ENCODE data around the gene TPGS1.

The TPGS1 gene

DNA sequence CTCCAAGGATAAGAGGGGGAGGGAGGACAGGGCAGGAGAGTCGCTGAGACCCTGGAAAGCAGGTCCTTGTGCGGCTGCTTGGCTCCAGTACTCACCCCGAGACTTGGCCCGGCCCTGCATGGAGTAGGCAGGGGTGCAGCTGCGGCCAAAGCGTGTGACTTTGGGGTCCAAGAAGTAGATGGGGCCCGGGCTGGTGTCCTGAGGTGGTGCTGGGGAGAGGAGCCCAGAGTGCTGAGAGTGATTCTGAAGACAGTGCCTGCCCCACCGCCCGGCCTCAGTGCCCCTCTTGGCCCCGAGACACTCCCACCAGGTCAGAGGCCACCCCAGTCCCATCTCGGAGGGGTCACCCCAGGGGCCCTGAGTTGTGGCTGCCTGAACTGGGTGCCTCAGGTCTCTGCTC lies 39.7 kb upstream of the TPGS1 start:
- Histone ChIP-seq H3K9me3 (ENCODE audit: control insufficient read depth, low read depth, low read length) (no peaks in the 10 kb centered on the region), H3K4me3 (ENCODE audit: low read length) (no peak overlapping the region), H3K9ac (ENCODE audit: low read length) (no peak overlapping the region), H3K27me3 (ENCODE audit: control insufficient read depth, insufficient read depth, low read length) (peaks cover 3% of the 10 kb centered on the region), H3K36me3 (ENCODE audit: control insufficient read depth, low read depth, low read length) (no peaks in the 10 kb centered on the region), H3K4me1 (ENCODE audit: control insufficient read depth, low read depth, low read length) (no peaks in the 10 kb centered on the region), H3K27ac (ENCODE audit: low read length) (no peak overlapping the region)

DNA sequence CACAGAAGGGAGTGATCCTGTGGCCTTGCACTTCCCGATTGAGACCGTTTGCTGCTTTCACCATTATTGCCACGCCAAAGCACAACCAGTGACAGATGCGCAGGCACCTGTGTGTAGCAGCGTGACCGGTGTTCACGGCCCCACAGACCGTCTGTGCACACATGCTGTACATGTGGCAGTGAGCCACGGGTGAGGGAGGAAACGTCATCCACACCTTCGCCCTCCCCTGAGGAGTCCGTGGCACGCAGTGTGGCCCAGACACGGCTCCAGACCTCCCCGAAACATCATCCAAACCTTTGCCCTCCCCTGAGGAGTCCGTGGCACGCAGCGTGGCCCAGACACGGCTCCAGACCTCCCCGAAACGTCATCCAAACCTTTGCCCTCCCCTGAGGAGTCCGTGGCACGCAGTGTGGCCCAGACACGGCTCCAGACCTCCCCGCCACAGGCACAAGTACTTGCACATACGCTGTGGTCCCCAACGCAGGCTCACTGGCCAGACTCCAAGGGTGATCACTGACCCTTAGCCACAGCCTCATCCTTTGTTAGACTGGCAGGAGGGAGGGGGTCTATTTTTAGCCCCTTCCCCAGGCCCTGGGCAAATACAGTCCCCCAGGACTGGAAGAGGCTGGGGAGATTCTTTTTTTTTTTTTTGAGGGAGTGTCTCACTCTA lies 38.6 kb upstream of the TPGS1 start:
- Histone ChIP-seq H3K9ac (ENCODE audit: low read length) (no peak overlapping the region), H3K27me3 (ENCODE audit: control insufficient read depth, insufficient read depth, low read length) (no peaks in the 10 kb centered on the region), H3K4me1 (ENCODE audit: control insufficient read depth, low read depth, low read length) (no peaks in the 10 kb centered on the region), H3K27ac (ENCODE audit: low read length) (no peak overlapping the region), H3K9me3 (ENCODE audit: control insufficient read depth, low read depth, low read length) (no peaks in the 10 kb centered on the region), H3K36me3 (ENCODE audit: control insufficient read depth, low read depth, low read length) (no peaks in the 10 kb centered on the region), H3K4me3 (ENCODE audit: low read length) (no peak overlapping the region)

DNA sequence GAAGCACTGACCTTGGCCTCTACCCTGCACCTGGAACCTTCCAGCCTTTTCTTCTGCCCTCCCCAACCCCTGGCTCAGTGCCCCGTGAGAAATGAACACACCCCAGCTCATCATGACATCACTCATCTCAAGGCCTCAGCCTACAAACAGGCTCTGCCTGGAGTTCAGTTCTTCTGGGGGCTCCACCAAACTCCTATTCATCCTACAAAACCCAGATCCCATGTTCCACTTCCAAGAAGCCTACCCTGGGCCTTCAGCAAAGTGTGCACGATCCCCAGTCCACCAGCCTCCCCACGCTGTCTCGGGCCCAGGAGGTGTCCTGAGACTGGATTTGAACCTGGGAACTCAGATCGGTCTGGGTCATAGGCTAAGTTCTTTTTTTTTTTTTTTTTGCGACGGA lies 37.5 kb upstream of the TPGS1 start:
- Histone ChIP-seq H3K4me1 (ENCODE audit: control insufficient read depth, low read depth, low read length) (no peaks in the 10 kb centered on the region), H3K9me3 (ENCODE audit: control insufficient read depth, low read depth, low read length) (no peaks in the 10 kb centered on the region), H3K27ac (ENCODE audit: low read length) (no peak overlapping the region), H3K4me3 (ENCODE audit: low read length) (no peak overlapping the region), H3K9ac (ENCODE audit: low read length) (no peak overlapping the region), H3K36me3 (ENCODE audit: control insufficient read depth, low read depth, low read length) (no peaks in the 10 kb centered on the region), H3K27me3 (ENCODE audit: control insufficient read depth, insufficient read depth, low read length) (no peaks in the 10 kb centered on the region)

DNA sequence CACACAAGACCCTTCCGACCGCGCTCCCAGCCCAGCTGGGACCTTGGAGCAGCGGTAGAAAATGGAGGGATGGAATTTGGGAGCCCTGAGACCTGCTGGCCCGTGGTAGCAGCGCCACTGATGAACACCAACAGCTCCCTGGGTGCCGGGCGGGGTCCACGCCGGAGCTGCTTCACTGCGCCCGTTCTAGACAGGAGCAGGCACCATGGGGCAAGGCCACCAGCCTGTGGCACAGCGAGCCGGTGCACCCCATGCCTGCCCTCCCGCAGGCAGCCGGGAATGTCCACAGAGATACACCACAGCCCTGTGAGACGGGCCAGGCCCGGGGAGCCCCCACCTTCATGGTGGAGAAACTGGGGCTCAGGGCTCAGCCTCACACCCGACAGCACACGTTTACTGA lies 36.6 kb upstream of the TPGS1 start:
- Histone ChIP-seq H3K27ac (ENCODE audit: low read length) (no peak overlapping the region), H3K9me3 (ENCODE audit: control insufficient read depth, low read depth, low read length) (no peaks in the 10 kb centered on the region), H3K4me3 (ENCODE audit: low read length) (no peak overlapping the region), H3K9ac (ENCODE audit: low read length) (no peak overlapping the region), H3K27me3 (ENCODE audit: control insufficient read depth, insufficient read depth, low read length) (no peaks in the 10 kb centered on the region), H3K36me3 (ENCODE audit: control insufficient read depth, low read depth, low read length) (no peaks in the 10 kb centered on the region), H3K4me1 (ENCODE audit: control insufficient read depth, low read depth, low read length) (no peaks in the 10 kb centered on the region)

DNA sequence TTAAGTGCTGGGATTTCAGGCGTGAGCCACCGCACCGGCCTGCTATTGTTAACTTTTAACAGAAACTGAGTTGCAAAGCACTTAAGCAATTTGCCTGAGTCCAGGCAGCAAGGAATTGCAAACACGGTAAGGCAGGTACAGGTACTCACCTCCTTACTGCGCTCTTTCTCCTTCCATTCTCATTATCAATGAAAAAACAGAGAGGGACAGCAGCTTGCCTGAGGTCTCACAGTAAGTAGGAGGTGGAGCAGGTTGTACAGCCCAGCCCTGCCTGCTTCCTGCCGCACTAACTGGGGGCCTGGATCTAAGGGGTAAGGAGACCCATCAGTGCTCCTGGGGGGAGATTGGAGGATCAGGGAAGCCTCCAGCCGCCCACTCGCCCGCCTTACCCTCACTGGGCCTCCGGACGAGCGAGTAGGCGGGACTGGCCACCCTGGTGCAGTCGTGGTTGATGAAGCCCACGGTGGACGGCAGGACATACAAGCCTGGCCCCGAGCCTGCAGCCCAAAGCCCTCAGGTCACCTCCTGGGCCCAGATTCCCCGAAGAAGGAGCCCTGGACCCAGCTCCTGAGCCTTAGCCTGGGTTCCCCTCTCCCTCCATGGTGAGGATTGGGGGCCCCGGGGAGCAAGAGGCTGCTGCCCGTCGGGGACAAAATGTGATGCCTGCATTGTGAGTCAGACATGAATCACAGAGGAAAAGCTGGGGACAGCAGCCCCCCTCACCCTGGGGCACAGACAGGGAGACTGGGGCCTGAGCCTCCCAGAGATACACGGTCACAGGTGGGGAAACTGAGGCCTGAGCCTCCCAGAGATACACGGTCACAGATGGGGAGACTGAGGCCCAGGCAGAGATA lies 35.1 kb upstream of the TPGS1 start:
- no peak overlapping the region for H3K4me3 ChIP-seq (ENCODE audit: low read length)
- no peak overlapping the region for H3K9ac ChIP-seq (ENCODE audit: low read length)
- H3K36me3 ChIP-seq (ENCODE audit: control insufficient read depth, low read depth, low read length) = no peaks in the 10 kb centered on the region
- no peaks in the 10 kb centered on the region for H3K9me3 ChIP-seq (ENCODE audit: control insufficient read depth, low read depth, low read length)
- H3K27ac ChIP-seq (ENCODE audit: low read length) = no peak overlapping the region
- no peaks in the 10 kb centered on the region for H3K4me1 ChIP-seq (ENCODE audit: control insufficient read depth, low read depth, low read length)
- no peaks in the 10 kb centered on the region for H3K27me3 ChIP-seq (ENCODE audit: control insufficient read depth, insufficient read depth, low read length)

DNA sequence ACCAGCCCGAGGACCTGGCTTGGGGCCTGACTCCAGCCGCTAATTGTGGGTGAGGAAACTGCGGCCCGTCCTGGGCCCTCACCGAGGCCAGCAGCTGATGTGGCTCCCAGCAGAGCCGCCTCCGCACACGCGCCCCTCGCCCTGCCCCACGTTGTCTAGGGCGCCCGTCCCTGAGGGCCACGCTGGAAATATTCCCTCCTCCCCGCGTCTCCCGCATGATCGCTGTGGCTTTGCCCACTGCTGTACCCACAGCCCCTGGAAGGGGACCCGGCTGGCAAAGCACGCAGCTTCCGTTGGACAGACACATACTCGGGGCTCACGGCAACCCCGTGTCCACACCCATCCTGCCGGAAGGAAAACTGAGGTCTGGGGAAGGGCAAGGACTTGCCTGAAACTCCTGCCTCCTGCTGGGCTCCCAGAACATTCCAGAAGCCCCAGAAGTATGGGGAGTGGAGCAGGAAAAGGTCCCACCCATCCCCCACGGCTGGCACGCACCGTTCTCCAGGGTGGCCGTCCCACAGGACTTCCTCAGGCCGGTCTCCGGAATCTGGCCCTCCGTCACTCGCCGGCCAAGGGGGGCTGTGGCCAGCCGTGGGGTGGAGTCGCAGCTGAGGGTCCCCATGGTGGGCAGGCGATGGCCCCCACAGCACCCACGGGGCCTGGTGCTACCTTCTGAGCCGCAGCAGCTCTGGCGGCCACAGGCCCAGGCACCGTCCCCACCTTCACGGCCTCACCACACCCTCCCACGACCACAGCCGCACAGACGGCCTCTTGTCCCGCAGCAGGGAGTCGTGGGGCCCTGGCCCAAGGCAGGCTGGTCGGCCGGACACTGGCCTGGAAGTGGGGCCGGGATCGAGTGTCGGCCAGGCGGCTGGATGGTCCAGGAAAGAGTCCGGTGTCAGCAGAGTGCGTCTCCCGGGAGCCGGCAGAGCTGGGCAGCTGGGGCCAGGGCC lies 32.9 kb upstream of the TPGS1 start:
- no peaks in the 10 kb centered on the region for H3K27me3 ChIP-seq (ENCODE audit: control insufficient read depth, insufficient read depth, low read length)
- no peak overlapping the region for H3K9ac ChIP-seq (ENCODE audit: low read length)
- H3K36me3 ChIP-seq (ENCODE audit: control insufficient read depth, low read depth, low read length) = no peaks in the 10 kb centered on the region
- no peak overlapping the region for H3K4me3 ChIP-seq (ENCODE audit: low read length)
- no peak overlapping the region for H3K27ac ChIP-seq (ENCODE audit: low read length)
- no peaks in the 10 kb centered on the region for H3K4me1 ChIP-seq (ENCODE audit: control insufficient read depth, low read depth, low read length)
- H3K9me3 ChIP-seq (ENCODE audit: control insufficient read depth, low read depth, low read length) = no peaks in the 10 kb centered on the region

DNA sequence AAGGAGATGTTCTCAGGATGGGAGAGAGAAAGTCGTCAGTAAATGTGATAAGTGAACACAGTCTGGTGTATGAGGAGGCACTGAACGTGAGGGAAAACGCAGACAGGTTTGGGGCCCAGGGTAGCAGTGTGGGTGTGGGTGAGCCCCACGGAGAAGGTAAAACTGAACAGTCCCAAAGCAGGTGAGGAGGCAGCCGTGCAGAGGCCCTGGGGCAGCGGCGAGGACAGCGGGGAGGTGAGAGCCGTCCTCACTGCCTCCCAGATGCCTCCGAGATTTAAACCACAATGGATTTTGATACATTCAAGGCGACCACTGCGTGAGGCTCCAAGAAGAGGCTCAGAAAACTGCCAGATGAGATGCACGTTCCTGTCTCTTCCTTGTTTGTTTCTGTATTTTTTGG lies 31.9 kb upstream of the TPGS1 start:
- H3K4me3 ChIP-seq (ENCODE audit: low read length) = no peak overlapping the region
- no peaks in the 10 kb centered on the region for H3K9me3 ChIP-seq (ENCODE audit: control insufficient read depth, low read depth, low read length)
- H3K27ac ChIP-seq (ENCODE audit: low read length) = no peak overlapping the region
- no peaks in the 10 kb centered on the region for H3K4me1 ChIP-seq (ENCODE audit: control insufficient read depth, low read depth, low read length)
- no peaks in the 10 kb centered on the region for H3K36me3 ChIP-seq (ENCODE audit: control insufficient read depth, low read depth, low read length)
- no peaks in the 10 kb centered on the region for H3K27me3 ChIP-seq (ENCODE audit: control insufficient read depth, insufficient read depth, low read length)
- H3K9ac ChIP-seq (ENCODE audit: low read length) = no peak overlapping the region

DNA sequence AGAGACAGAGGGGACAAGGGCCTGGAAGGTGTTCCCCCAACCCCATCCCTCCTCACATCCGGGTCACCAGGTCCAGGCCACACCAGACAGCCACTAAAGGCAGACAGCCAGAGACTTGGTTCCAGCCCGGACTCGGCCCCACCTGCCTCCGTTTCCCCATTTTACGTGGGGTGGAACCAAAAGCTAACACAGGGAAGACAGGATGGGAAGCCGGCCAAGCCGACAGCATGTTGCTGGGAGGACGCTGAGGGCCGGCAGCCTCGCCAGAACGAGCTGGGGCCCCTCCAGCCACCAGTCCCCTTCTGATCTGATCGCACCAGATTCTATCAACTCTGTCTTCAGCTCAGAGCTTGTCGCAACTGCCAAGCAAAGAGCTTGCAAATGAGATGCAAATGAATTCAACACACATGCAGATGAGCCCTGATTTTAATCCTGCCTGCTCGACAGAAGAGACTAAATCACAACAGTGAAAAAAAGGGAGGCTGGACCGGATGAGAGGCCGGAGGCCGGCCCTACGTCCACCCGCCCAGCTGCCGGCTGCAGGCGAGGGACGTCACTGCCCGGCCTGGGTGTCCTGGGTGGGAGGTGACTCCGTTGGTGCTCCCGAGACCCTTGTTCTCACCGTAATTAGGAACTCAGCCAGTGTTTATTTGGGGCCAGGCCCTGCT lies 28.9 kb upstream of the TPGS1 start:
- Histone ChIP-seq H3K27me3 (ENCODE audit: control insufficient read depth, insufficient read depth, low read length) (no peaks in the 10 kb centered on the region), H3K9ac (ENCODE audit: low read length) (no peak overlapping the region), H3K9me3 (ENCODE audit: control insufficient read depth, low read depth, low read length) (no peaks in the 10 kb centered on the region), H3K4me3 (ENCODE audit: low read length) (no peak overlapping the region), H3K36me3 (ENCODE audit: control insufficient read depth, low read depth, low read length) (no peaks in the 10 kb centered on the region), H3K4me1 (ENCODE audit: control insufficient read depth, low read depth, low read length) (no peaks in the 10 kb centered on the region), H3K27ac (ENCODE audit: low read length) (no peak overlapping the region)

DNA sequence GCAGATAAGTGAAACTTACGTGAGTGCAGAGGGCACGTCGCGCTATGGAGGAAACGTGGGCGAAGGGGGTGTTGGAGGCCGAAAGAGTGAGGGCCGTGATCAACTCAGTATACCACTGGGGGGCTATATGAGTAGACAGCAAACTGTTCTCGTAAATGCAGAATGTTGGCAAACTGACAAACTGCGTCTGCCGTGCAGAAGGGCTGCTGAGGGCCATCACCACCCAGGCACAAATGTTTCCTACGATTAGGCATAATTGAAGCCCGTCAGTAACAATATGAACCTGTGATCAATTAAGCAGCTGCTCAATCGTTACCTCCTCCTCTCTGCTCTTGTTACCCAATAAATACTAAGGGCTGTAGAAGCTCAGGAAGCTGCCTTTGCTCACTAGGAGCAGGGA lies 28.3 kb upstream of the TPGS1 start:
- no peak overlapping the region for H3K4me3 ChIP-seq (ENCODE audit: low read length)
- no peaks in the 10 kb centered on the region for H3K9me3 ChIP-seq (ENCODE audit: control insufficient read depth, low read depth, low read length)
- no peak overlapping the region for H3K9ac ChIP-seq (ENCODE audit: low read length)
- H3K4me1 ChIP-seq (ENCODE audit: control insufficient read depth, low read depth, low read length) = no peaks in the 10 kb centered on the region
- no peak overlapping the region for H3K27ac ChIP-seq (ENCODE audit: low read length)
- H3K27me3 ChIP-seq (ENCODE audit: control insufficient read depth, insufficient read depth, low read length) = no peaks in the 10 kb centered on the region
- H3K36me3 ChIP-seq (ENCODE audit: control insufficient read depth, low read depth, low read length) = no peaks in the 10 kb centered on the region

DNA sequence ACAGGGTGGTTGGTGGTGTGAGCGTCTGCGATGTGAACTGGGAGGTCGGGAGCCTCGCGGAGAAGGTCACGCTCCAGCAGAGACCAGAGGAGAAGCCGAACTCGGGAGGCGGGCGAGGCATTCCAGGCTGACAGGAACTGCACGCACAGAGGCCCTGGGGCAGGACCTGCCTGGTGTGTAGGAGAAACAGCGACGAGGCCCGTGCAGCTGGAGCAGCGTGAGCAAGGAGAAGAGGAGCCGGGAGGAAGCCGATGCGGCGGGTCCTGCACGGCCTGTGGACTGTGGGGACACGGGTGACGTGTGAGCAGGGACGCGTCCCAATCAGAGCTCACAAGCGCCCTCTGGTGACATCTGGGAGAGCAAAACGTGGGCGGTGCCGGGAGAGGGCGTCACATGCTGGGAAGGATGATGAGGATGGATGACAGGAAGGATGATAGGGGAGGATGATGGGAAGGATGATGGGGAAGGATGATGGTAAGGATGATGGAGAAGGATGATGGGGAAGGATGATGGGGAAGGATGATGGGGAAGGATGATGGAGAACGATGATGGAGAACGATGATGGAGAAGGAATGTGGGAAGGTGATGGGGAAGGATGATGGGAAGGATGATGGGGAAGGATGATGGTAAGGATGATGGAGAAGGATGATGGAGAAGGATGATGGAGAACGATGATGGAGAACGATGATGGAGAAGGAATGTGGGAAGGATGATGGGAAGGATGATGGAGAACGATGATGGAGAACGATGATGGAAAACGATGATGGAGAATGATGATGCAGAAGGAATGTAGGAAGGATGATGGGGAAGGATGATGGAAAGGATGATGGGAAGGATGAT lies 27.1 kb upstream of the TPGS1 start:
- Histone ChIP-seq H3K27ac (ENCODE audit: low read length) (no peak overlapping the region), H3K36me3 (ENCODE audit: control insufficient read depth, low read depth, low read length) (no peaks in the 10 kb centered on the region), H3K27me3 (ENCODE audit: control insufficient read depth, insufficient read depth, low read length) (no peaks in the 10 kb centered on the region), H3K9ac (ENCODE audit: low read length) (no peak overlapping the region), H3K4me3 (ENCODE audit: low read length) (no peak overlapping the region), H3K4me1 (ENCODE audit: control insufficient read depth, low read depth, low read length) (peaks cover under 1% of the 10 kb centered on the region), H3K9me3 (ENCODE audit: control insufficient read depth, low read depth, low read length) (no peaks in the 10 kb centered on the region)

All from iPS-18a (cell line).